ENCODE data around the gene ARHGAP28. TPM values are rescaled to one million over a fixed set of nuclear protein-coding genes. Genes with fewer than 3 reads are reported as not detected.

ARHGAP28 gene
- total RNA-seq, 1 donor from 2014 or later: 15.7 TPM

DNA sequence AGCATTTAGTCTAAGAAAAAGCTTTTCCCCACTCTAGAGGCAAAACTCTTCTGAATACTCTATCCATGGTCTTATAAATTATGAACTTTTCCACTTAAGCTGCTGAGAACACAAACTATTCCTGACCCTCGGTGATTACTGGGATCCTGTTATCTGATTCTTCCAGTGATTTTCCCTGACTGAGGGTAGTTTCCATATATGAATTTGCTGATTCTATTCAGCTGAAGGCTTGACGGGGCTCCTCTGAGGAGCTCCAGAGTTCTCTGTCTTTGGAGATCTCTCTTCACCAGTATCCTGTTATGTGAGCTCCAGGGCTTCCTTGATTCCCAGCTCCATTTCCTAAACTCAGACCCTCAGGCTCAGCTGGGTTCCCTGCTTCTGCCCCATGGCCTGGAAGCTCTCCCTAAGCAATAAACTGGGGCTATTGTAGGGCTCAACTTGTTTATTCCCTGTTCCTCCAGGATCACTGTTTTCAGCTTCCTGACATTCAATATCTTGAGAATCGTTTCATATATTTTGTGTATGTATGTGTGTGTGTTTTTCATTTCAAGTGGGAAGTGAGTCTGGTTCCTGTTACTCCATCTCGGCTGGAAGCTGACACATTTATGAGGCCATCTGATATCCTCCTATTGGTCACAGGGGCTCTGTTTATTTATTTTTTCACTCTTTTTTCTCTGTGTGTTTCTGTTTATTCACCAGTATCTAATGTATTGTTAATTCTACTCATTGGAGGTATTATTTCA is 78.2 kb downstream of the ARHGAP28 start:
- intact Hi-C loops (cut with DNase I): no loop called here
- no peak overlapping the region for H3K27ac ChIP-seq

GRCh38 chr18:6810191-6810590 is 80.7 kb downstream of the ARHGAP28 start:
- Histone ChIP-seq H3K36me3 (no peaks in the 10 kb centered on the region), H3K9me3 (no peaks in the 10 kb centered on the region), H3K27me3 (no peaks in the 10 kb centered on the region), H3K4me3 (no peak overlapping the region), H3K4me1 (no peaks in the 10 kb centered on the region), H3K27ac (no peak overlapping the region)
- ATAC-seq: no peak
- intact Hi-C loops (cut with DNase I): no loop called here
- DNase-seq: no peak
- TF ChIP-seq, protein P1, sequence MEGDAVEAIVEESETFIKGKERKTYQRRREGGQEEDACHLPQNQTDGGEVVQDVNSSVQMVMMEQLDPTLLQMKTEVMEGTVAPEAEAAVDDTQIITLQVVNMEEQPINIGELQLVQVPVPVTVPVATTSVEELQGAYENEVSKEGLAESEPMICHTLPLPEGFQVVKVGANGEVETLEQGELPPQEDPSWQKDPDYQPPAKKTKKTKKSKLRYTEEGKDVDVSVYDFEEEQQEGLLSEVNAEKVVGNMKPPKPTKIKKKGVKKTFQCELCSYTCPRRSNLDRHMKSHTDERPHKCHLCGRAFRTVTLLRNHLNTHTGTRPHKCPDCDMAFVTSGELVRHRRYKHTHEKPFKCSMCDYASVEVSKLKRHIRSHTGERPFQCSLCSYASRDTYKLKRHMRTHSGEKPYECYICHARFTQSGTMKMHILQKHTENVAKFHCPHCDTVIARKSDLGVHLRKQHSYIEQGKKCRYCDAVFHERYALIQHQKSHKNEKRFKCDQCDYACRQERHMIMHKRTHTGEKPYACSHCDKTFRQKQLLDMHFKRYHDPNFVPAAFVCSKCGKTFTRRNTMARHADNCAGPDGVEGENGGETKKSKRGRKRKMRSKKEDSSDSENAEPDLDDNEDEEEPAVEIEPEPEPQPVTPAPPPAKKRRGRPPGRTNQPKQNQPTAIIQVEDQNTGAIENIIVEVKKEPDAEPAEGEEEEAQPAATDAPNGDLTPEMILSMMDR (IDR thresholded peaks at IDR 0.05): no peak

More for the DNA sequence above, 78.2 kb downstream of the ARHGAP28 start:
- Histone ChIP-seq H3K27me3 (no peaks in the 10 kb centered on the region), H3K36me3 (no peaks in the 10 kb centered on the region), H3K9me3 (no peaks in the 10 kb centered on the region), H3K4me3 (no peak overlapping the region), H3K4me1 (no peaks in the 10 kb centered on the region)
- TF ChIP-seq, protein P1 (IDR thresholded peaks at IDR 0.05): no peak
- ATAC-seq (no peak), DNase-seq (no peak)

DNA sequence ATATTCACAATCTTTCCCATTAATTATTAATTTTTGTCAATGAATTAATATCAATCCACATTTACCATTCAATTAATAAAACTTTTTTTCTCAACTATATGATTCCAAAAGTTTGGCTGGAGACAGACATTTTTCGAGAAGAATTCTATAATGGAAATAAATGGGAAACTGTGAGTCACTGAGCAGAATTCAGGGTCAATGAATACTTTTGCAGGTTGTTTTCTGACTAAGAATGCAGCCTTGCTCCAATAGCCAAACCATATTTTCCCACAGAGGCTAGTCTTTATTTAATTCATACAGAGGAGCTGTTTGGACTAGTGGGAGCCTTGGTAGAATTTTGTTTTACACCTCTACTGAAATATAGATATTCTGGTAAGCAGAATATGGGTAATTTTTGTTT is 82.3 kb downstream of the ARHGAP28 start:
- H3K27me3 ChIP-seq: no peaks in the 10 kb centered on the region
- no peak overlapping the region for H3K4me3 ChIP-seq
- H3K27ac ChIP-seq: no peak overlapping the region
- TF ChIP-seq, protein P1 (IDR thresholded peaks at IDR 0.05): no peak
- intact Hi-C loops (cut with DNase I): no loop called here
- H3K4me1 ChIP-seq: no peaks in the 10 kb centered on the region
- H3K9me3 ChIP-seq: no peaks in the 10 kb centered on the region
- DNase-seq (no peak), ATAC-seq (no peak)
- H3K36me3 ChIP-seq: no peaks in the 10 kb centered on the region

DNA sequence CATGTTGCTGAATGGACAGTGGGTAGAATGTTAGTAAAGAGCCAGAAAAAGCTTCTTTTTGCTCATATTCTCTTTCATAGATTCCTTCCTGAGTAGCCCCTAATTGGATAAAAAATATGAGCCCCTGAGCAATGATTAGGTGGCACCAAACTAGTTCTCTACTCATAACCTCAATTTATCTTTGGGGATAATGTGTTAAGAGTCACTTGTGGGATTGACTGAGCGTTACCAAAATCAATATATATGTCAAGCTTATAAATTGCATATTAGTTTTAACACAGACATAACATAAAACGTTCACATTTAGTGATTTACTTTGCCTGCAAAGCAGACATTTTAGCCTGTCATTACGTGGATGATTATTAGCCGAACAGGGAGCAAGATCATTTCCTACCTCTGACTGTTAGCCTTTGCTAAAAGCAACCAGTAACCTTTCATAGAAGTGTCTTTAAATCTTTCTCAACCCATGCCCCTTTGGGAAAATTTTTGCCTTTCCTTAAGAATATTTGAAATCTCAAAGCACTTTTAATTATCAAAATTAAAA is 85.4 kb downstream of the ARHGAP28 start:
- Histone ChIP-seq H3K4me3 (no peak overlapping the region), H3K27me3 (no peaks in the 10 kb centered on the region), H3K9me3 (no peaks in the 10 kb centered on the region), H3K4me1 (no peaks in the 10 kb centered on the region), H3K27ac (no peak overlapping the region), H3K36me3 (no peaks in the 10 kb centered on the region)
- intact Hi-C loops (cut with DNase I): no loop called here
- ATAC-seq: no peak
- TF ChIP-seq, protein P1 (IDR thresholded peaks at IDR 0.05): no peak
- no peak for DNase-seq

- no peak for ATAC-seq
- TF ChIP-seq, protein P1 (IDR thresholded peaks at IDR 0.05): no peak
These were observed 86.6 kb downstream of the ARHGAP28 start for GRCh38 chr18:6816154-6816553.

More at GRCh38 chr18:6816154-6816553, 86.6 kb downstream of the ARHGAP28 start:
- H3K4me1 ChIP-seq: no peaks in the 10 kb centered on the region
- H3K4me3 ChIP-seq: no peak overlapping the region
- no peak overlapping the region for H3K27ac ChIP-seq
- DNase-seq: no peak
- no peaks in the 10 kb centered on the region for H3K9me3 ChIP-seq
- intact Hi-C loops (cut with DNase I): no loop called here
- no peaks in the 10 kb centered on the region for H3K36me3 ChIP-seq
- H3K27me3 ChIP-seq: no peaks in the 10 kb centered on the region
